Skeletal muscle cell (primary cell): ENCODE measurements around the gene HSPA1A.
"Not testable (repeated sequence)": the region's sequence is repeated elsewhere in the genome, so short reads cannot be mapped to it uniquely, and the experiment has no call there.

Experiments
- DNase-seq: peaks from one replicate; pipeline ENCODE4 v3.0.0-alpha.2; 2010; ENCODE audit warnings: low read depth
- H3K4me3 ChIP-seq: 2 replicates; pipeline ENCODE4 v1.5.1; 2011; ENCODE audit warnings: low read depth, mild to moderate bottlenecking, control low read depth, low read length, moderate library complexity

The HSPA1A gene

GRCh38 chr6:31780507-31781243, 34.7 kb upstream of the HSPA1A start:
- no peak for DNase-seq
- H3K4me3 ChIP-seq: no peak overlapping the region

- no peak overlapping the region for H3K4me3 ChIP-seq
- DNase-seq: no peak
These were observed 33.9 kb upstream of the HSPA1A start for GRCh38 chr6:31781244-31782125.

- no peak for DNase-seq
- H3K4me3 ChIP-seq: no peak overlapping the region
These were observed 33.1 kb upstream of the HSPA1A start for GRCh38 chr6:31782126-31782855.

GRCh38 chr6:31784098-31784925, 31.0 kb upstream of the HSPA1A start:
- no peak overlapping the region for H3K4me3 ChIP-seq
- no peak for DNase-seq

GRCh38 chr6:31785475-31785874, 29.9 kb upstream of the HSPA1A start:
- H3K4me3 ChIP-seq: no peak overlapping the region
- DNase-seq: no peak

GRCh38 chr6:31791324-31792089, 23.8 kb upstream of the HSPA1A start:
- DNase-seq: no peak
- no peak overlapping the region for H3K4me3 ChIP-seq

GRCh38 chr6:31792090-31792374, 23.3 kb upstream of the HSPA1A start:
- DNase-seq: no peak

GRCh38 chr6:31792761-31793171, 22.6 kb upstream of the HSPA1A start:
- no peak overlapping the region for H3K4me3 ChIP-seq
- no peak for DNase-seq

More at GRCh38 chr6:31792090-31792374, 23.3 kb upstream of the HSPA1A start:
- no peak overlapping the region for H3K4me3 ChIP-seq

GRCh38 chr6:31793927-31794245, 21.5 kb upstream of the HSPA1A start:
- not testable (repeated sequence) for DNase-seq
- peak overlapping the region; percentile 93 for H3K4me3 ChIP-seq

GRCh38 chr6:31794294-31794865, 21.0 kb upstream of the HSPA1A start:
- H3K4me3 ChIP-seq: peak overlapping the region; percentile 93
- DNase-seq: no peak

- peak overlapping the region; percentile 93 for H3K4me3 ChIP-seq
- no peak for DNase-seq
These were observed 20.3 kb upstream of the HSPA1A start for GRCh38 chr6:31794866-31795615.

- peak; percentile 60 for DNase-seq
- peak within 1 kb of the TSS; percentile 93 for H3K4me3 ChIP-seq
These were observed 19.6 kb upstream of the HSPA1A start, which contains the start of gene VARS1 for GRCh38 chr6:31795616-31796298. Gene VARS1 (minus strand): TSS chr6:31795752. CDS start chr6:31795217, 535 bp downstream.

GRCh38 chr6:31796993-31797385, 18.4 kb upstream of the HSPA1A start:
- H3K4me3 ChIP-seq: no peak overlapping the region
- DNase-seq: no peak

GRCh38 chr6:31797588-31797987, 17.8 kb upstream of the HSPA1A start:
- DNase-seq: no peak
- no peak overlapping the region for H3K4me3 ChIP-seq

GRCh38 chr6:31799781-31800180, 15.6 kb upstream of the HSPA1A start:
- no peak overlapping the region for H3K4me3 ChIP-seq

GRCh38 chr6:31801031-31801927, 14.1 kb upstream of the HSPA1A start:
- H3K4me3 ChIP-seq, DNase-seq: not testable (repeated sequence)

More at GRCh38 chr6:31799781-31800180, 15.6 kb upstream of the HSPA1A start:
- DNase-seq: no peak
